ENCODE data around the gene TRIM71. TPM values are rescaled to one million over a fixed set of nuclear protein-coding genes. Genes with fewer than 3 reads are reported as not detected.
"Not testable (repeated sequence)": the region's sequence is repeated elsewhere in the genome, so short reads cannot be mapped to it uniquely, and the experiment has no call there.

TRIM71 gene
- total RNA-seq, 1 donor from 2014 or later, result 17.2 TPM

DNA sequence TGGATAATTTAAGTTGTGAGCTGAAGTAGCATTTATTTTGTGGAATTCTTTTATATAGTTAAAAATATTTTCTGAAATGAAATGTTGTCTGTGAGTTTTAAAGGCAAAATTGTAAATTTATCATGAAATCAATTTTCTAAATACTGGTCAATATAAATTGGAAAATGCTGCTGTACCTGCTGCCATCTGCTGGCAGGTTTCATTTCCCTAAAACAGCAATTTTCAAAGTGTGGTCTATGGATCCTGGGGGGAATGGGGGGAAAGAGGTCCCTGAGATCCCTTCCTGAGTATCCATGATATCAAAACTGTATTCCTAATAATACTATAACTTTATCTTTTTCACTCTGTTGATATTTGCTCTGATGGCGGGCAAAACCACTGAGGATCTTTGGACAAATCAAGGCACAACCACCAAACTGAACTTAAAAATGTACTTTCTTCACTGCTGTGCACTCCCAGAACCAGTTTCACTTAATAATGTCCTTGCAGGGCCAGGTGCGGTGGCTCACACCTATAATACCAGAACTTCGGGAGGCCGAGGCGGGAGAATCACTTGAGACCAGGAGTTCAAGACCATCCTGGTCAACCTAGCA lies 116.4 kb downstream of the TRIM71 start:
- no peak overlapping the region for H3K27ac ChIP-seq (ENCODE audit: low read depth, low read length)
- H2AFZ ChIP-seq (ENCODE audit: low read depth, low read length), result no peak overlapping the region
- H3K4me1 Mint-ChIP-seq (ENCODE audit: low read depth, unreplicated experiment), result peaks cover 2% of the 10 kb centered on the region
- TF ChIP-seq, protein P1, sequence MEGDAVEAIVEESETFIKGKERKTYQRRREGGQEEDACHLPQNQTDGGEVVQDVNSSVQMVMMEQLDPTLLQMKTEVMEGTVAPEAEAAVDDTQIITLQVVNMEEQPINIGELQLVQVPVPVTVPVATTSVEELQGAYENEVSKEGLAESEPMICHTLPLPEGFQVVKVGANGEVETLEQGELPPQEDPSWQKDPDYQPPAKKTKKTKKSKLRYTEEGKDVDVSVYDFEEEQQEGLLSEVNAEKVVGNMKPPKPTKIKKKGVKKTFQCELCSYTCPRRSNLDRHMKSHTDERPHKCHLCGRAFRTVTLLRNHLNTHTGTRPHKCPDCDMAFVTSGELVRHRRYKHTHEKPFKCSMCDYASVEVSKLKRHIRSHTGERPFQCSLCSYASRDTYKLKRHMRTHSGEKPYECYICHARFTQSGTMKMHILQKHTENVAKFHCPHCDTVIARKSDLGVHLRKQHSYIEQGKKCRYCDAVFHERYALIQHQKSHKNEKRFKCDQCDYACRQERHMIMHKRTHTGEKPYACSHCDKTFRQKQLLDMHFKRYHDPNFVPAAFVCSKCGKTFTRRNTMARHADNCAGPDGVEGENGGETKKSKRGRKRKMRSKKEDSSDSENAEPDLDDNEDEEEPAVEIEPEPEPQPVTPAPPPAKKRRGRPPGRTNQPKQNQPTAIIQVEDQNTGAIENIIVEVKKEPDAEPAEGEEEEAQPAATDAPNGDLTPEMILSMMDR (IDR thresholded peaks at IDR 0.05; ENCODE audit: insufficient read depth, low read depth, low read length), result peak; percentile 66
- TF ChIP-seq EZH2 (IDR thresholded peaks at IDR 0.05; ENCODE audit: insufficient read depth, low read length), result no peak
- no peaks in the 10 kb centered on the region for H4K20me1 ChIP-seq (ENCODE audit: insufficient read depth, low read length)
- no peaks in the 10 kb centered on the region for H3K27me3 ChIP-seq (ENCODE audit: insufficient read depth, low read length)
- H3K79me2 ChIP-seq (ENCODE audit: insufficient read depth, low read length), result no peaks in the 10 kb centered on the region
- H3K9ac ChIP-seq (ENCODE audit: low read length), result no peak overlapping the region
- no peak overlapping the region for H3K27ac Mint-ChIP-seq (ENCODE audit: unreplicated experiment)
- no peak overlapping the region for H3K4me3 Mint-ChIP-seq (ENCODE audit: unreplicated experiment)
- no peaks in the 10 kb centered on the region for H3K27me3 Mint-ChIP-seq (ENCODE audit: low read depth, unreplicated experiment)
- no peak overlapping the region for H3K4me3 ChIP-seq (ENCODE audit: insufficient read depth, low read depth, low read length)
- peaks cover 3% of the 10 kb centered on the region for H3K9me3 Mint-ChIP-seq (ENCODE audit: unreplicated experiment)
- peaks cover 2% of the 10 kb centered on the region for H3K36me3 Mint-ChIP-seq (ENCODE audit: low read depth, unreplicated experiment)
- no peaks in the 10 kb centered on the region for H3K9me3 ChIP-seq (ENCODE audit: insufficient read depth, low read depth, low read length)
- H3K36me3 ChIP-seq (ENCODE audit: insufficient read depth, low read length), result no peaks in the 10 kb centered on the region
- H3K4me2 ChIP-seq (ENCODE audit: low read length), result no peak overlapping the region
- no peaks in the 10 kb centered on the region for H3K4me1 ChIP-seq (ENCODE audit: insufficient read depth, low read length)
- DNase-seq (ENCODE audit: low read depth) (no peak), FAIRE-seq (no peak)

DNA sequence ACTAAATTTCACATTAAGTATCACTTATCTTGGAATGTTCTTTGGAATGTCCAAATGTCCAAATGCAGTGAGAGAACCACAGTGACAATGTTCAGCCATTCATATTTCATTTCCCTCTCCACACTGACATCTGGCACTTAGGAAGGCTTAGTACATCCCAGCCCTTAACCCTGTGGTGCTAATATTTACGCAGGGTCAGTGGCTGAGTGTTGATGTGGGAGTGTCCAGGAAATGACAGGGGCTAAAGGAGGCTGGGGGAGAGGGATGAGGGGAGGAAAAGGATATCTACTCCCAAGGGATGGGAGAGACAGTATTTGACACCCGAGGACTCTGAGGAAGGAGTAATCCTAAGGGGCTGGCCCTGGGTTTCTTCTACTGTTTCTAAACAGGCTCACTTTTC lies 119.5 kb downstream of the TRIM71 start:
- no peaks in the 10 kb centered on the region for H3K79me2 ChIP-seq (ENCODE audit: insufficient read depth, low read length)
- Mint-ChIP-seq H3K27me3 (ENCODE audit: low read depth, unreplicated experiment) (no peaks in the 10 kb centered on the region), H3K4me1 (ENCODE audit: low read depth, unreplicated experiment) (peaks cover 2% of the 10 kb centered on the region), H3K9me3 (ENCODE audit: unreplicated experiment) (peaks cover 3% of the 10 kb centered on the region), H3K36me3 (ENCODE audit: low read depth, unreplicated experiment) (peaks cover under 1% of the 10 kb centered on the region), H3K27ac (ENCODE audit: unreplicated experiment) (no peak overlapping the region), H3K4me3 (ENCODE audit: unreplicated experiment) (no peak overlapping the region)
- TF ChIP-seq, protein P1 (IDR thresholded peaks at IDR 0.05; ENCODE audit: insufficient read depth, low read depth, low read length), result no peak
- no peak for TF ChIP-seq EZH2 (IDR thresholded peaks at IDR 0.05; ENCODE audit: insufficient read depth, low read length)
- H3K27ac ChIP-seq (ENCODE audit: low read depth, low read length), result no peak overlapping the region
- no peaks in the 10 kb centered on the region for H3K36me3 ChIP-seq (ENCODE audit: insufficient read depth, low read length)
- no peak overlapping the region for H3K9ac ChIP-seq (ENCODE audit: low read length)
- no peak overlapping the region for H3K4me2 ChIP-seq (ENCODE audit: low read length)
- H3K4me3 ChIP-seq (ENCODE audit: insufficient read depth, low read depth, low read length), result no peak overlapping the region
- H3K27me3 ChIP-seq (ENCODE audit: insufficient read depth, low read length), result no peaks in the 10 kb centered on the region
- no peak for FAIRE-seq
- no peaks in the 10 kb centered on the region for H4K20me1 ChIP-seq (ENCODE audit: insufficient read depth, low read length)
- DNase-seq (ENCODE audit: low read depth), result no peak
- H3K4me1 ChIP-seq (ENCODE audit: insufficient read depth, low read length), result no peaks in the 10 kb centered on the region
- H2AFZ ChIP-seq (ENCODE audit: low read depth, low read length), result no peak overlapping the region
- H3K9me3 ChIP-seq (ENCODE audit: insufficient read depth, low read depth, low read length), result no peaks in the 10 kb centered on the region

DNA sequence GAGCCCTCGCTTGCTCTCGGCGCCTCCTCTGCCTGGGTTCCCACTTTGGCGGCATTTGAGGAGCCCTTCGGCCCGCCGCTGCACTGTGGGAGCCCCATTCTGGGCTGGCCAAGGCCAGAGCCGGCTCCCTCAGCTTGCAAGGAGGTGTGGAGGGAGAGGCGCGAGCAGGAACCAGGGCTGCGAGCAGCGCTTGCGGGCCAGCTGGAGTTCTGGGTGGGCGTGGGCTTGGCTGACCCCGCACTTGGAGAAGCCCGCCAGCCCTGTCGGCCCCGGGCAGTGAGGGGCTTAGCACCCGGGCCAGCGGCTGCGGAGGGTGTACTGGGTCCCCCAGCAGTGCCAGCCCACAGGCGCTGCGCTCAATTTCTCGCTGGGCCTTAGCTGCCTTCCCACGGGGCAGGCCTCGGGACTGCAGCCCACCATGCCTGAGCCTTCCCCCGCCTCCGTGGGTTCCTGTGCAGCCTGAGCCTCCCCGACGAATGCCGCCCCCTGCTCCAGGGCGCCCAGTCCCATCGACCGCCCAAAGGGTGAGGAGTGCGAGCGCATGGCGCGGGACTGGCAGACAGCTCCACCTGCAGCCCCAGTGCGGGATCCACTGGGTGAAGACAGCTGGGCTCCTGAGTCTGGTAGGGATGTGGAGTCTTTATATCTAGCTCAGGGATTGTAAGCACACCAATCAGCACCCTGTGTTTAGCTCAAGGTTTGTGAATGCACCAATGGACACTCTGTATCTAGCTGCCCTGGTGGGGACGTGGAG lies 121.9 kb downstream of the TRIM71 start:
- not testable (repeated sequence) for H3K27ac ChIP-seq (ENCODE audit: low read depth, low read length); H3K4me1 Mint-ChIP-seq (ENCODE audit: low read depth, unreplicated experiment); H3K4me1 ChIP-seq (ENCODE audit: insufficient read depth, low read length)

More for the DNA sequence above, 121.9 kb downstream of the TRIM71 start:
- H3K4me3 ChIP-seq (ENCODE audit: insufficient read depth, low read depth, low read length); H3K36me3 Mint-ChIP-seq (ENCODE audit: low read depth, unreplicated experiment); H3K27me3 ChIP-seq (ENCODE audit: insufficient read depth, low read length); H3K27me3 Mint-ChIP-seq (ENCODE audit: low read depth, unreplicated experiment); H3K79me2 ChIP-seq (ENCODE audit: insufficient read depth, low read length); H2AFZ ChIP-seq (ENCODE audit: low read depth, low read length); H3K27ac Mint-ChIP-seq (ENCODE audit: unreplicated experiment); H3K4me3 Mint-ChIP-seq (ENCODE audit: unreplicated experiment); H3K9me3 Mint-ChIP-seq (ENCODE audit: unreplicated experiment); H3K9ac ChIP-seq (ENCODE audit: low read length); FAIRE-seq; H3K9me3 ChIP-seq (ENCODE audit: insufficient read depth, low read depth, low read length); H4K20me1 ChIP-seq (ENCODE audit: insufficient read depth, low read length); H3K4me2 ChIP-seq (ENCODE audit: low read length); DNase-seq (ENCODE audit: low read depth); H3K36me3 ChIP-seq (ENCODE audit: insufficient read depth, low read length): not testable (repeated sequence)

All from astrocyte (in vitro differentiated cells and primary cell).